GM12874 (cell line): ENCODE data around the gene MGAT4A.

Source experiments
- TF ChIP-seq, protein P1 (sequence below): IDR thresholded peaks from 2 replicates; pipeline ENCODE4 v1.5.1; 2011; ENCODE audit warnings: low read depth, mild to moderate bottlenecking, control low read depth, low read length, moderate library complexity; ENCODE audit not compliant: insufficient read depth

MGAT4A gene

DNA sequence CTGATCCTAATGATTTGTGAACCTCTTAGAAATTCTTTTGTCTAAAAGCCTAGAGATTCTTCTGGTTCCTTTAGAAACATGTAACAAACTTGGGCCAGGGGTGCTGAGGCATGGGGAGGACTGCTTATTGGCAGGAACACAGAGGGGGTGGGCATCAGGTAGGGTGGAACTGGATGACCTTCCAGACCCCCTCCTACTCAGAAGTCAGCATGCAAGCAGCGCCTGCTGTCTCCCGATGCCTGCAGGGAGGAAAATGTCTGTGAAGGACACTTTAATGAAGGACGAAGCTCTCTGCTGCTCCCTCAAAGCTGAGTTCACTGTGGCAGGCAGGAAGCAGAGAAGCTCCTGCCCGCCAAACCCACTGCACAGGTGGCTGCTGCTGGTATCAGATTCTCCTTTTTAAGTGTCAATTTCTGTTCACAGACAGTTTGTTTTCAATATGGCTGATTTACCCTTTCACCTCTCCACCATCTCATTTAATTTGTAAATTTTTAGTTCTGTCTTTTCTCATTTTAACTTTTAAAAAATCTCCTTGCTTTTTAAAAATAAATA lies 142.0 kb downstream of the MGAT4A start:
- TF ChIP-seq, protein P1, sequence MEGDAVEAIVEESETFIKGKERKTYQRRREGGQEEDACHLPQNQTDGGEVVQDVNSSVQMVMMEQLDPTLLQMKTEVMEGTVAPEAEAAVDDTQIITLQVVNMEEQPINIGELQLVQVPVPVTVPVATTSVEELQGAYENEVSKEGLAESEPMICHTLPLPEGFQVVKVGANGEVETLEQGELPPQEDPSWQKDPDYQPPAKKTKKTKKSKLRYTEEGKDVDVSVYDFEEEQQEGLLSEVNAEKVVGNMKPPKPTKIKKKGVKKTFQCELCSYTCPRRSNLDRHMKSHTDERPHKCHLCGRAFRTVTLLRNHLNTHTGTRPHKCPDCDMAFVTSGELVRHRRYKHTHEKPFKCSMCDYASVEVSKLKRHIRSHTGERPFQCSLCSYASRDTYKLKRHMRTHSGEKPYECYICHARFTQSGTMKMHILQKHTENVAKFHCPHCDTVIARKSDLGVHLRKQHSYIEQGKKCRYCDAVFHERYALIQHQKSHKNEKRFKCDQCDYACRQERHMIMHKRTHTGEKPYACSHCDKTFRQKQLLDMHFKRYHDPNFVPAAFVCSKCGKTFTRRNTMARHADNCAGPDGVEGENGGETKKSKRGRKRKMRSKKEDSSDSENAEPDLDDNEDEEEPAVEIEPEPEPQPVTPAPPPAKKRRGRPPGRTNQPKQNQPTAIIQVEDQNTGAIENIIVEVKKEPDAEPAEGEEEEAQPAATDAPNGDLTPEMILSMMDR = no peak

DNA sequence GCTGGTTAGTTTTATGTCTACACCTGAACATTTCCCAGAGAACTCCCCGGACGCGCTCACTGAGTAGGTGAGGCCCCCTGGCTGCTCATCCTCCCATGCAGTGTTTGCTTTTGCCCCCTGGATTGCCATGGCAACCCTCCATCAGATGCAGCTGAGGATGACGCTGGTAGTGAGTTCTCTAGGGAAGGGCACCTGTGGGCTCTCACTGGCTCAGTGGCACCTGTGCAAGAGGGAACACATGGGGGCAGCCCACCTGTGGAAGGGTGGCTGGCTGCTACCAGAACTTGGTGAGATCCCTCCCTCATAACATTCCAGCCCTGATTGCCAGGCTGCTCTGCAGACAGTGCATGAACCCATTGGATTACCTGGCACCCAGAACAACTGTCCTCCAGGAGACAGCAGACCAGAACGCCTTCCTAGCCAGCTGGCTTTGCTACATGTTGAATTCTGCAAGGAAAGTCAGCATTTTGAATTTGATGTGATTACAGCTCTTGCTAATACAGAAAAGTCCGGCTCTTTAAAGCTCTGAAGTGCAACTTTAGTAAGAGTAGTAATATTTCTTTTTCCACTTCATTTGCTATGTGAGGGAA lies 144.3 kb downstream of the MGAT4A start:
- TF ChIP-seq, protein P1 = no peak

DNA sequence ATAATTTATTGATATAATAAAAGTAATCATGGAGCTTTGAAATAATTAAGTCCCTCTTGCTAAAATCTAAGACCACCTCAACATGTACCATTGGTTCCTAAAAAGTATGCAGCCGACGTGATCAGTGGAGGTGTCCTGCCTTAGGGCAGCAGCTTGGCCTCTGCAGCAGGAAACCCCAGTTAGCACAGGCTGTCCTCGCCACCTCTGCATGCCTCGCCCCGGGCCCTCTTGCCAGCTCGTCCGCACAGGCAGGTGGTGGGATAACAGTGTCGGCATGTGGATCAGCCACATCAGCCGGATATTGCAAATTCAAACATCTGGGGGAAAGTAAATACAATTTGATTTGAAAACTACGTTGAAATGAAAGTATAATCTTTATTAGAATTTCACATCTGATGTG lies 145.5 kb downstream of the MGAT4A start:
- TF ChIP-seq, protein P1 = no peak

DNA sequence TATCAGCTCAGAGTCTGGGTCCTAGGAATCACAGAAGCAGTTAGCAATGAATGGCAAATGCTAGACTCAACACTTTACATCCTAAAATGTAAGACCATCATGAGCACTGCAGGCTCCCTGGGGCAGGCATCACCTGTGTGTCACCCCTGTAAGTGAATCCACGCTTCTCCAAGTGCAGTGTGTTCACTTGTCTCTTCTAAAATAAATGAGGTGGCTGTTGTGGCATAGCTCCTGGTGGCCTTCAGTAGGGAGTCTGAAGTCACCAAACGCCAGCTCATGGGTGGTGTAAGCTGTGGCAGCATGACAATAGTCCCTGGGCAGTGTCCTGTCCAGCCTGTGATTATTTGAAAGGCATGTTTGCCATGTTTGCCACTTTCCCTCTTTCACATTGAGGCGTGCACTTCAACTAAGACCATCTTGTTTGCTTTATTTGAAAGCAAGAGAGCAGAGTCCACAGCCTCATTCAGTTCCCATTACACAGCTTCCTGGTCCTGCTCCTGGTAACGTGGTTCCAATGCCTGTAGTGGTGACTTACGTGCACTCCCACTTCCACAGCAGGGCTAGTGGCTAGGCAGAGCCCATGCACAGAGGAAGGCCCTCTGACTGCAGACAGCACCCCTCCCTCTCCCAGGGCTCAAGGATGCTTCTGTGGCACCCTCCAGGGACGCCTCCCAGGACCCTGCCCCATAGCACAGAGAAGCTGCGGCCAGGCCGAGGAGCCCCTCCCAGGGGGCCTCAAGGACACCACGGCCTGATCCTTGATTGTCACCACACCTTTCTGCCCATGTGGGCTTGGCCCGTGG lies 146.9 kb downstream of the MGAT4A start:
- TF ChIP-seq, protein P1 = no peak

DNA sequence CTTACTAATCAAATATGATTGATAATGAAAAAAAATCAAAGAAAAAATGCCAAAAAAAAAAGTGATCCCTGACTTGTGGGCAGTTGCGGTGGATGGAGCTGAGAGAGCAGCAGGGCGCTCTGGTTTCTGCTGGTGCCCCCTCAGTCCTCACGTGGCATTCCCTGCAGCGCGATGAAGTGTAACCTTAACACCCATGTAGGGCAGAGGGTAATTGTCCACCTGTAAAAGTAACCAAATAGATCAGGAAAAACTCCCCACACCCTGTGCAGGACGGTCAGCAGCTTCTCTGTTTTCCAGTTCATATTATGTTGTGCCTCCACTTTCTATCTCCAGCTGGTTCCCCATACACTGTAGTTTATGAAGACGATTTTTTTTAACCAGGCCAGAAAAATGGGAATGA lies 147.7 kb downstream of the MGAT4A start:
- TF ChIP-seq, protein P1 = no peak

DNA sequence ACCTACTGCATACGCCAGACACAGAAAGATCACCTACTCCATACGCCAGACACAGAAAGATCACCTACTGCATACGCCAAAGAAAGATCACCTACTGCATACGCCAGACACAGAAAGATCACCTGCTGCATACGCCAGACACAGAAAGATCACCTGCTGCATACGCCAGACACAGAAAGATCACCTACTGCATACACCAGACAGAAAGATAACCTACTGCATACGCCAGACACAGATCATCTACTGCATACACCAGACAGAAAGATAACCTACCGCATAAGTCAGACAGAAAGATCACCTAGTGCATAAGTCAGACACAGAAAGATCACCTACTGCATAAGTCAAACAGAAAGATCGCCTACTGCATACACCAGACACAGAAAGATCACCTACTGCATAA lies 148.4 kb downstream of the MGAT4A start:
- TF ChIP-seq, protein P1 = no peak

DNA sequence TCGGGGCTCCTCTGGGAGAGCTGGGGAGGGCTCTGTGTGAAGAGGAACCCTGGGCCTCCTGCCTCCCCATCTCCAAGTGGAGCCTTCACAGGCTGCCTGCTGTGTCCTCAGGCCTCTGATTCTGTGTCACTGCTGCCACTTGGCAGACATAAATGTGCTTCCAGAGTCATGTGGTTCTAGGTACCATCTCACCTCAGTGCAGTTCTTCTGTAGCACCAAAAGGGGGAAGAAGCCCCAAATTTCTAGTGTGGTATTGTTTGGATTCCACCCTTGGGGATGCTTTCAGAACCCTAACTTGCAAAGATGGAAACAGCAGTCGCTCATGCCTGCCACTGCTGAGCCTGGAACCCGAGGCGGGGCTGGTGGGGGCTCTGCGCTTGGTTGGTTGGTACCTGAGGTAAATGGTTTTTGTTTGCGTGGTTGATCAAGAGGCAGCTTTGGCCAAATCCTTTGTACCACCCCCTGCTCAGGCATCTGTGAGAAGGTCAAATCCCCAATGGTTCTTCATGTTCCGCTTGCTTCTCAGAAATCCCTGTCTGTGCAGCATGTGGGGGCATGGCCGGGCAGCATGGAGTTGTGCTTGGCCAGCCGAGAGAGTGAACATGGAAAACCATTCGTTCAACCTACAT lies 150.2 kb downstream of the MGAT4A start:
- TF ChIP-seq, protein P1 = 0 out of 2 replicates have a peak, but pooled peaks have one; percentile 11
